IPS-15b (cell line): Measurements from ENCODE around the gene TRIM52.

Experiments
- H3K27me3 ChIP-seq: one replicate; pipeline ENCODE4 v1.6.1; 2013; ENCODE audit warnings: low read length; ENCODE audit not compliant: control insufficient read depth, insufficient read depth
- H3K36me3 ChIP-seq: one replicate; pipeline ENCODE4 v1.6.1; 2013; ENCODE audit warnings: low read length; ENCODE audit not compliant: control insufficient read depth, insufficient read depth
- H3K4me1 ChIP-seq: one replicate; pipeline ENCODE4 v1.6.1; 2013; ENCODE audit warnings: mild to moderate bottlenecking, low read length; ENCODE audit not compliant: control insufficient read depth, insufficient read depth
- H3K4me3 ChIP-seq: one replicate; pipeline ENCODE4 v1.5.1; 2013; ENCODE audit warnings: low read depth, low read length
- H3K9ac ChIP-seq: one replicate; pipeline ENCODE4 v1.6.1; 2013; ENCODE audit warnings: low read depth, mild to moderate bottlenecking, low read length
- H3K9me3 ChIP-seq: one replicate; pipeline ENCODE4 v1.6.1; 2013; ENCODE audit warnings: mild to moderate bottlenecking, low read length; ENCODE audit not compliant: control insufficient read depth, insufficient read depth

Gene TRIM52

GRCh38 chr5:181248277-181248676 is 12.7 kb downstream of the TRIM52 start:
- Histone ChIP-seq H3K9me3 (no peaks in the 10 kb centered on the region), H3K4me1 (no peaks in the 10 kb centered on the region), H3K27me3 (no peaks in the 10 kb centered on the region), H3K4me3 (peak overlapping the region; percentile 99), H3K36me3 (peaks cover 12% of the 10 kb centered on the region), H3K9ac (peak overlapping the region; percentile 92)

- Histone ChIP-seq H3K9ac (peak overlapping the region; percentile 100), H3K27me3 (no peaks in the 10 kb centered on the region), H3K4me3 (peak overlapping the region; percentile 99), H3K9me3 (no peaks in the 10 kb centered on the region), H3K36me3 (peaks cover 26% of the 10 kb centered on the region), H3K4me1 (peaks cover 4% of the 10 kb centered on the region)
Measured at GRCh38 chr5:181246276-181247049, 14.5 kb downstream of the TRIM52 start.

DNA sequence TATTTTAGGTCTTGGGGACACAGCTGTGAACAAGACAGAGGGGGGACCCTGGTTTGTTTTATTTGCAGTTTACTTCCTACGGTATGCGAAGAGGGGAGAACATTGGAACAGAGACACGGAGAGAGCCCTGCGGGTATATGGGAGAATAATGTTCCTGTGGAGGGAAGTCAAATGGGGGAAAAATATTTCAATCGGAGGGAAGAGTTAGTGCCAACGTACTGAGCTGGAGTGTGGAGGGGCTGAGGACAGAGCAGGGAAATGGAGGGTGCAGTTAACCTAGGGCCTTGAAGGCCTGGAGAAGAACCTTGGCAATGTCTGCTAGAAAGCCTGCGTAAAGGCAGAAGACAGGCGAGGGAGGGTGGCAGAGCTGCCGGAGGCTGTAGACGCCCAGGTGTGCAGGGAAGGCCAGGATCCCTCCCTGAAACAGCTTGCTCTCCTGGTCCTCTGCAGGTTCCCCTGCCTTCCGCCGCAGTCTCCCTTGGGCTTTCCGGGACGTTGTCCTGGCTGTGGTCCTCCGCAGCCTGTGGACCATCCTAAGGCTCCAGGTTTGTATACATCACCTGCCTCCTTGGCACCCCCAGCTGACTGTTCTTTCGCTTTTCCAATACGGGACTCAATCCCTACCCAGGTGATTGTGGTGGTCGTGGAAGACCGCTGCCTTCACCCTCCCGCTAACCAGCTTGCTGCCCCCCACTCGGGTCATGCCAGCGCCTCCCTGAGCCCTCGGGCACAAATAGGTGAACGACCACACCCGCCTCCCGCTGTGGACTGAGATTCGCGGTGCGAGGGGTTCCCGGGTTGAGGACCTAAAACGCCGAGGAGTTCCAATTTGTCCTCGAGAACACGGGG is 15.3 kb downstream of the TRIM52 start:
- Histone ChIP-seq H3K4me1 (peaks cover 4% of the 10 kb centered on the region), H3K27me3 (no peaks in the 10 kb centered on the region), H3K9ac (peak overlapping the region; percentile 100), H3K4me3 (peak overlapping the region; percentile 99), H3K36me3 (peaks cover 32% of the 10 kb centered on the region), H3K9me3 (no peaks in the 10 kb centered on the region)

DNA sequence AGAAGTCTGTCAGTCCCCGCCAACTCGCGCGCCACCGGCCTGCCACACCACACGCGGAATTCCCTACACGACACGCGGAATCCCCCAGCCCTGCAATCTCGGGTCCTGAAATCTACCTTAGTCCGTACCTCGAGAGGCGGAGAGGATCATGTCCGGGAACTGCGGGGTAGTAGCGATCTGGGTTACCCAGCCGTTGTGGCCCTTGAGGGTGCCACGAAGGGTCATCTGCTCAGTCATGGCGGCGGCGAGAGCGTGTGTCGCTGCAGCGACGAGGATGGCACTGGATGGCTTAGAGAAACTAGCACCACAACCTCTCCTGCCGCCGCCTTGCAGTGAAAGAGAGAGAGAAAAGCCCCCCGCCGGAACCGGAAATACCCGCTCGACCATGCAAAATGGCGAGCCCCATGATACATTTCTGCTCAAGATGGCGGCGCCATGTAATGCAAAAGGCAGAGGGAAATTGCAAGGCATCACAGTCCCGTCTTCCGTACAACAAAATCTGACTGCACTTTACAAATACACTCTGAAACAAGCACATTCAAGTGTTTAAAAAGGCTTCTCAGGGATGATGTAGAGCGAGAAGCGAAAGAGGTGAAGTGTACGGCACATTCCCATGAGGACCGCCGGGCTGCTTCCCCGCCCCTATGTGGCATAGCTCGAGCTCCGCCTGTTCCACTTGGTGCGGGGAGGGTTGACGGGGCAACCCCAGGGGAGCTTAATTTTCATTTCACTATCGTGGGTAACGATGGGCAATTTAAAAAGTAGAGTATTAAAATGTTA is 17.2 kb downstream of the TRIM52 start, which contains the start of gene RACK1:
Gene RACK1 (minus strand): TSS at position 343 of the 780 bp plus-strand sequence. CDS start 106 bp downstream, at position 237.
- peak within 1 kb of the TSS; percentile 97 for H3K9ac ChIP-seq
- H3K27me3 ChIP-seq = no peaks in the 10 kb centered on the region
- peaks cover 49% of the 10 kb centered on the region for H3K36me3 ChIP-seq
- H3K4me1 ChIP-seq = peaks cover 4% of the 10 kb centered on the region
- peak within 1 kb of the TSS; percentile 97 for H3K4me3 ChIP-seq
- no peaks in the 10 kb centered on the region for H3K9me3 ChIP-seq

- H3K9me3 ChIP-seq = no peaks in the 10 kb centered on the region
- H3K4me3 ChIP-seq = peak overlapping the region; percentile 97
- no peaks in the 10 kb centered on the region for H3K27me3 ChIP-seq
- H3K4me1 ChIP-seq = peaks cover 4% of the 10 kb centered on the region
- peaks cover 55% of the 10 kb centered on the region for H3K36me3 ChIP-seq
- H3K9ac ChIP-seq = peak overlapping the region; percentile 97
Measured at GRCh38 chr5:181243018-181243563, 17.9 kb downstream of the TRIM52 start.

DNA sequence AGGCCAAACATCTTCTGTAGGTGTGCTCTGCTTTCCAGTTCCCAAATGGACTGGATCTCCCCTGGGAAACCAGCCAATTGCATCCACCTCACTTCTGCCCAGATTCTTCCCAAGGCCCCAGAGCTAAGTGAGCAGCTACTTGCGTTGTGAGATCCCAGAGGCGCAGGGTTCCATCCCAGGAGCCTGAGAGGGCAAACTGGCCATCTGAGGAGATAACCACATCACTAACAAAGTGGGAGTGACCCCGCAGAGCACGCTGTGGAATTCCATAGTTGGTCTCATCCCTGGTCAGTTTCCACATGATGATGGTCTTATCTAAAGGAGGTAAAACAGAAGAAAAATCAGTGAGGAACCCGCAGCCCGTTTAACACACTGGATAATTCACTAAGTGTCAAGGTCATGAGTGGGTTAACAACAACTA is 18.9 kb downstream of the TRIM52 start:
- H3K9ac ChIP-seq = peak overlapping the region; percentile 97
- peaks cover 4% of the 10 kb centered on the region for H3K4me1 ChIP-seq
- H3K4me3 ChIP-seq = peak overlapping the region; percentile 97
- H3K9me3 ChIP-seq = no peaks in the 10 kb centered on the region
- peaks cover 61% of the 10 kb centered on the region for H3K36me3 ChIP-seq
- no peaks in the 10 kb centered on the region for H3K27me3 ChIP-seq

DNA sequence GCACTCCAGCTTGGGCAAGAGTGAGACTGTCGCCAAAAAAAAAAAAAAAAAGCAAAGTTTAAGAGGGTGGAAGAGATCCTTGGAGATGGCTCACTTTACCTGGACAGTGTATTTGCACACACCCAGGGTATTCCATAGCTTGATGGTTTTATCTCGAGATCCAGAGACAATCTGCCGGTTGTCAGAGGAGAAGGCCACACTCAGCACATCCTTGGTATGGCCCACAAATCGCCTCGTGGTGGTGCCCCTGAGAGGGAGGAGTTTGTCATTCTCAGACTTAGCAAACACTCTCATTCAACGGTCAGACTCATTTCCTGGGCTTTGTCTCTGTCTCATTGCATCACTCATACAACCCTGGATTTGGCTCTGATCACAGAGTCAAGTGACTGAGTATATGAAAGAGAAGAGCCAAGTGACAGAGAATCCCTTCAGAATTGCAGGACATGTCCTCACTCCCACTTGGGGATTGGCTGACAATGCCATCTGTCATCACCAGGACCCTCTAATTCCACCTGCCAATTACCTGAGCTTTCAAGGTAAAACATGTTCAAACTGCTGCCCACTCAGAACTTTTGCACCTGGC is 19.5 kb downstream of the TRIM52 start:
- Histone ChIP-seq H3K9me3 (no peaks in the 10 kb centered on the region), H3K27me3 (no peaks in the 10 kb centered on the region), H3K4me1 (peaks cover 4% of the 10 kb centered on the region), H3K36me3 (peaks cover 66% of the 10 kb centered on the region), H3K9ac (peak overlapping the region; percentile 97), H3K4me3 (peak overlapping the region; percentile 97)

GRCh38 chr5:181239062-181239663 is 21.8 kb downstream of the TRIM52 start:
- Histone ChIP-seq H3K4me1 (peaks cover 4% of the 10 kb centered on the region), H3K9me3 (no peaks in the 10 kb centered on the region), H3K4me3 (no peak overlapping the region), H3K27me3 (no peaks in the 10 kb centered on the region), H3K9ac (no peak overlapping the region), H3K36me3 (peaks cover 78% of the 10 kb centered on the region)

DNA sequence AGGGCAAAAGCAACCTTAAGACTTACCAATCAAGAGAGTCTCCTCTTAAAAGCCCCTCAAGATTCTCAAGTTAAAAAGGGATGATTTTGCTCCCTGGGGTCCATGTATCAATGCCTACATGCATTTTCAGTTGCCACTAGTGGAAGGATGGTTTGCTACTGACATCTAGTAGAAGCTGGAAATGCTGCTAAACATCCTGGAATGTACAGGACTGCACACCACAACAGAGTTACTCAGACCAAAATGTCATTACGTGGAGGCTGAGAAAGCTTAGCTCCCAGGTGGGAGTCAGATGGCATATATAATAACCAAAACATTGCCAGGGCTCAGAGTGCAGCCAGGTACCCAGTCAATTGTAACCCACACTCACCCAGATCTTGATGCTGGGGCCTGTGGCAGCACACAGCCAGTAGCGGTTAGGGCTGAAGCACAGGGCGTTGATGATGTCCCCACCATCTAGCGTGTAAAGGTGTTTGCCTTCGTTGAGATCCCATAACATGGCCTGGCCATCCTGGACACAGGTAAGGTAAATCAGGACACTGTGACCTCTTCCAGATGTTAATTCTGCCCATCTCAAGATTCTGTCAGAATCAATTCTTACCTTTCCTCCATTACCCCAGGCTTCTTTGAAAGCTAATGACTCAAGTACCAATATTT is 23.1 kb downstream of the TRIM52 start:
- no peaks in the 10 kb centered on the region for H3K27me3 ChIP-seq
- H3K9ac ChIP-seq = no peak overlapping the region
- no peak overlapping the region for H3K4me3 ChIP-seq
- H3K9me3 ChIP-seq = no peaks in the 10 kb centered on the region
- peaks cover 4% of the 10 kb centered on the region for H3K4me1 ChIP-seq
- peaks cover 76% of the 10 kb centered on the region for H3K36me3 ChIP-seq

GRCh38 chr5:181236954-181237641 is 23.8 kb downstream of the TRIM52 start:
- H3K4me3 ChIP-seq = no peak overlapping the region
- no peak overlapping the region for H3K9ac ChIP-seq
- no peaks in the 10 kb centered on the region for H3K27me3 ChIP-seq
- H3K4me1 ChIP-seq = peaks cover 4% of the 10 kb centered on the region
- H3K9me3 ChIP-seq = no peaks in the 10 kb centered on the region
- H3K36me3 ChIP-seq = peaks cover 76% of the 10 kb centered on the region
